NT2/D1 (cell line): ENCODE measurements around the gene SLC44A5.

ENCODE experiments used
- SUZ12 ChIP-seq: IDR thresholded peaks from 2 replicates; pipeline ENCODE4 v1.6.1; 2011; ENCODE audit not compliant: insufficient read length, insufficient read depth; ENCODE audit errors: extremely low read depth
- YY1 ChIP-seq: IDR thresholded peaks from 2 replicates; pipeline ENCODE4 v1.6.1; 2011; ENCODE audit not compliant: insufficient read length, insufficient read depth
- ZNF274 ChIP-seq: IDR thresholded peaks from 2 replicates; pipeline ENCODE4 v1.6.1; 2011; ENCODE audit warnings: mild to moderate bottlenecking, low read depth, low read length

DNA sequence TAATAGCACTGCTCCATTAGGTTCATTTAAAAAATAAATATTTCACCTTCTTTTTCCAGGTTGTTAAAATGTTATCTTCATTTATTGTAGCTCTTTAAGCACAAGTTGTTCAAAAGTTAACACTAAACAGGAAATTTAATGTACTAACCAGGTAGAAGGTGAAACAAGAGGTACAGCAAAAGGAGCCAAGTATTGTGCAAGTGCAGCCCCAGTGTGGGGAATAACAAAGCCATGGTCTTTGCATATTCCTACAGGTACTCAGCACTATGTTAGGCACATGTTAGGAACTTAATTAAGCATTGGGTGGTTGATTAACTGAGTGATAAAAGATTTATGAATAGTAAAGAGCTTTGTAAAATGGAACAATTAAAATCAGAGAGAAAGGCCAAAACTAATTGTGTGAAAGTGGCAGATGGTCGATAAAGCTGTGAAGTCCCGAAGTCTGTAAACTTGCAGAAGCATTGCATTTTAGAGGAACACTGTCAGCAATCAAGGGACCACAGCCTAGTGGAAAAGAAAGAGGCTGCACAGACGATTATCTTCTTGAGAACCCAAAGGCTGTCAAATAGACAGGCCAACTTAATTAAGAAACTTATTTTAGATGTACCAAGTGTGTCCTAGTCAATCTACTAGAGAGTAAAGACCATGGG, 185.8 kb downstream of the SLC44A5 start:
- TF ChIP-seq YY1 (no peak), ZNF274 (no peak), SUZ12 (no peak)
